ENCODE results near the gene DOCK11.

The DOCK11 gene

GRCh38 chrX:118499295-118499694 lies 3.7 kb downstream of the DOCK11 start:
- H3K4me3 ChIP-seq (ENCODE audit: low read depth, low read length), result no peak overlapping the region

GRCh38 chrX:118502161-118502789 lies 6.7 kb downstream of the DOCK11 start:
- H3K4me3 ChIP-seq (ENCODE audit: low read depth, low read length), result no peak overlapping the region

GRCh38 chrX:118503260-118504041 lies 7.8 kb downstream of the DOCK11 start:
- no peak overlapping the region for H3K4me3 ChIP-seq (ENCODE audit: low read depth, low read length)

GRCh38 chrX:118504581-118504980 lies 9.0 kb downstream of the DOCK11 start:
- H3K4me3 ChIP-seq (ENCODE audit: low read depth, low read length), result no peak overlapping the region

GRCh38 chrX:118506805-118507480 lies 11.3 kb downstream of the DOCK11 start:
- no peak overlapping the region for H3K4me3 ChIP-seq (ENCODE audit: low read depth, low read length)

GRCh38 chrX:118507766-118508165 lies 12.2 kb downstream of the DOCK11 start:
- no peak overlapping the region for H3K4me3 ChIP-seq (ENCODE audit: low read depth, low read length)

GRCh38 chrX:118508221-118508620 lies 12.6 kb downstream of the DOCK11 start:
- no peak overlapping the region for H3K4me3 ChIP-seq (ENCODE audit: low read depth, low read length)

- H3K4me3 ChIP-seq (ENCODE audit: low read depth, low read length), result no peak overlapping the region
Observed at GRCh38 chrX:118508635-118509034, 13.0 kb downstream of the DOCK11 start.

- no peak overlapping the region for H3K4me3 ChIP-seq (ENCODE audit: low read depth, low read length)
Observed at GRCh38 chrX:118510111-118510510, 14.5 kb downstream of the DOCK11 start.

- no peak overlapping the region for H3K4me3 ChIP-seq (ENCODE audit: low read depth, low read length)
Observed at GRCh38 chrX:118513120-118513898, 17.7 kb downstream of the DOCK11 start.

- no peak overlapping the region for H3K4me3 ChIP-seq (ENCODE audit: low read depth, low read length)
Observed at GRCh38 chrX:118519411-118520215, 24.0 kb downstream of the DOCK11 start.

- no peak overlapping the region for H3K4me3 ChIP-seq (ENCODE audit: low read depth, low read length)
Observed at GRCh38 chrX:118520216-118521206, 24.9 kb downstream of the DOCK11 start.

- no peak overlapping the region for H3K4me3 ChIP-seq (ENCODE audit: low read depth, low read length)
Observed at GRCh38 chrX:118521435-118521834, 25.8 kb downstream of the DOCK11 start.

GRCh38 chrX:118522230-118522926 lies 26.8 kb downstream of the DOCK11 start:
- no peak overlapping the region for H3K4me3 ChIP-seq (ENCODE audit: low read depth, low read length)

GRCh38 chrX:118523920-118524319 lies 28.3 kb downstream of the DOCK11 start:
- no peak overlapping the region for H3K4me3 ChIP-seq (ENCODE audit: low read depth, low read length)

- no peak overlapping the region for H3K4me3 ChIP-seq (ENCODE audit: low read depth, low read length)
Observed at GRCh38 chrX:118524344-118524743, 28.7 kb downstream of the DOCK11 start.

- H3K4me3 ChIP-seq (ENCODE audit: low read depth, low read length), result no peak overlapping the region
Observed at GRCh38 chrX:118525174-118525730, 29.6 kb downstream of the DOCK11 start.

- H3K4me3 ChIP-seq (ENCODE audit: low read depth, low read length), result no peak overlapping the region
Observed at GRCh38 chrX:118526149-118526548, 30.5 kb downstream of the DOCK11 start.
